ENCODE measurements around the gene CAMTA1. TPM values are rescaled to one million over a fixed set of nuclear protein-coding genes. Genes with fewer than 3 reads are reported as not detected.

CAMTA1 gene
- total RNA-seq, 1 donor from 2014 or later: 99.0 TPM

DNA sequence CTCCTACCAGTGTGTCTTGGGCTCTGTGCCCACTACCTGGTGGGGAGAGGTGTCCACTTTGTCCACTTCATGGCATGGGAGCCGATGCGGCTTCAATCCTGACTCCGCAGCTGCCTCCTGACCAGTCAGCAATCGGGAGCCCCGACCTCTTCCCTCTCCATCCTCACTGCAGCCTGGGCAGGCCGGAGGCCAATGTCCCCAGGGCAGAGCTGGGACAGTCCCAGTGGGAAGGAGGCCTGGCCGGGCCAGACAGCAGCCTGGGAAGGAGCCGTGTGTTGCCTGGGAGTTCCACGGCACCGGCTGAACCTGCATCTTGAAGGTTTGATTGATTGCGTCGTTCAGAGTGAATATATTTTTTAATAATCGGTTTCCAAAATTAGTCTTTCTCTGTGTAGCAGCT lies 654.9 kb downstream of the CAMTA1 start:
- no peaks in the 10 kb centered on the region for H3K36me3 Mint-ChIP-seq (ENCODE audit: insufficient read depth)
- H3K27me3 Mint-ChIP-seq: no peaks in the 10 kb centered on the region
- no peaks in the 10 kb centered on the region for H3K9me3 Mint-ChIP-seq (ENCODE audit: low read depth)
- DNase-seq (ENCODE audit: low spot score, unreplicated experiment): no peak
- peaks cover 1% of the 10 kb centered on the region for H3K4me1 Mint-ChIP-seq (ENCODE audit: low read depth)
- H3K4me3 Mint-ChIP-seq (ENCODE audit: low read depth): no peak overlapping the region
- H3K27ac Mint-ChIP-seq: no peak overlapping the region
- TF ChIP-seq, protein P1, sequence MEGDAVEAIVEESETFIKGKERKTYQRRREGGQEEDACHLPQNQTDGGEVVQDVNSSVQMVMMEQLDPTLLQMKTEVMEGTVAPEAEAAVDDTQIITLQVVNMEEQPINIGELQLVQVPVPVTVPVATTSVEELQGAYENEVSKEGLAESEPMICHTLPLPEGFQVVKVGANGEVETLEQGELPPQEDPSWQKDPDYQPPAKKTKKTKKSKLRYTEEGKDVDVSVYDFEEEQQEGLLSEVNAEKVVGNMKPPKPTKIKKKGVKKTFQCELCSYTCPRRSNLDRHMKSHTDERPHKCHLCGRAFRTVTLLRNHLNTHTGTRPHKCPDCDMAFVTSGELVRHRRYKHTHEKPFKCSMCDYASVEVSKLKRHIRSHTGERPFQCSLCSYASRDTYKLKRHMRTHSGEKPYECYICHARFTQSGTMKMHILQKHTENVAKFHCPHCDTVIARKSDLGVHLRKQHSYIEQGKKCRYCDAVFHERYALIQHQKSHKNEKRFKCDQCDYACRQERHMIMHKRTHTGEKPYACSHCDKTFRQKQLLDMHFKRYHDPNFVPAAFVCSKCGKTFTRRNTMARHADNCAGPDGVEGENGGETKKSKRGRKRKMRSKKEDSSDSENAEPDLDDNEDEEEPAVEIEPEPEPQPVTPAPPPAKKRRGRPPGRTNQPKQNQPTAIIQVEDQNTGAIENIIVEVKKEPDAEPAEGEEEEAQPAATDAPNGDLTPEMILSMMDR (IDR thresholded peaks at IDR 0.05; ENCODE audit: unreplicated experiment): no peak

DNA sequence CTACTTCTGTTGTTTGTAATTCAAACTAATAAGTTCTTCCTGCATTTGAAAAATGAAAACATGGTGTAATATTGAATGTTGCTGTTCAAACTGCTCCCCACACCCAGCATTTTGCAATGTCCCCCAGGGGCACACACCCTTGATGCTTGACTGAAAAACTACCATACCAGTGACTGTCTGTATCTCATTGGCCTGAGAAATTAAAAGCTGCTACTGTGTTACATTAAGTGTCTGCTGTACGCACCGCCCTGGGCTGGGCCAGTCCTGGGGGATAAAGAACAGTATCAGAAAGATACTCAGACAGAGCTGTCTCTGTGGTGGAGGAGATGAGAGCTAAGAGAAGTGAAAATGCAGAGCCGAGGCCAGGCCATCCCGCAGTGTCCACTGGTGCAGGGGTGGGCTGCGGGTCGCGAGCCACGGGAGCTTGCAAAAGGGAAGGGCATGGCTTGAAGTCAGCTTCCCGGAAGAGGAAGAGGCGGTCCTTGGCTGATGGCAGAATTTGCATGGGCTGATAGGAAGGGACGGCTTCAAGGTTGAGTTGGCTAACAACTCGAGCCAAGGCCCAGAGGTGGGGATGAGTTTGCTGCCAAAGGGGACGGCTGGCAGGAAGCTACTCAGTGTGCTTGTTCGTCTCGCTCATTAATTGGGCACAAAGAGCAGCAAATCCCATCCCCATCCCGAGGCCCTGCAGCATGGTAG lies 656.0 kb downstream of the CAMTA1 start:
- no peak for DNase-seq (ENCODE audit: low spot score, unreplicated experiment)
- TF ChIP-seq, protein P1 (IDR thresholded peaks at IDR 0.05; ENCODE audit: unreplicated experiment): no peak
- no peaks in the 10 kb centered on the region for H3K4me1 Mint-ChIP-seq (ENCODE audit: low read depth)
- no peaks in the 10 kb centered on the region for H3K36me3 Mint-ChIP-seq (ENCODE audit: insufficient read depth)
- H3K4me3 Mint-ChIP-seq (ENCODE audit: low read depth): no peak overlapping the region
- no peaks in the 10 kb centered on the region for H3K9me3 Mint-ChIP-seq (ENCODE audit: low read depth)
- H3K27me3 Mint-ChIP-seq: no peaks in the 10 kb centered on the region
- no peak overlapping the region for H3K27ac Mint-ChIP-seq

DNA sequence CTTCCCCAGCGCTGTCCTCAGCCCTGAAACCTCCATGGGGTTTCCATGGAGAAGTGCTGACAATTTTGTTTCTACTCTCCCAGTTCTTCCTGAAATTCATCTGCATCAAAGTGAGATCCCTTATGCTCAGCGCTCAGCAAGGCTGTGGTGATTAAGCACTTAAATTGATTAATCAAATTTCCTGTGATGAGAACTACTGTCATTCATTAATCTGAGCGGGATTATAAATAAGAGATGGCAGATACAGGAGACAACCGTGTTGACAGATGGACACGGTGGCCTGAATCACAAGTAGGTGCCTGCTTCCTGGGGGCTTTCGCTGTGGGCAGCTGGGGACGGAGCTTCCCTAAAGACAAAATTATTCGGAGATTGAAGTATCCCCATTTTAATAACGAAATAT lies 656.8 kb downstream of the CAMTA1 start:
- TF ChIP-seq, protein P1 (IDR thresholded peaks at IDR 0.05; ENCODE audit: unreplicated experiment): no peak
- Mint-ChIP-seq H3K4me3 (ENCODE audit: low read depth) (no peak overlapping the region), H3K27me3 (no peaks in the 10 kb centered on the region), H3K4me1 (ENCODE audit: low read depth) (no peaks in the 10 kb centered on the region), H3K27ac (no peak overlapping the region), H3K9me3 (ENCODE audit: low read depth) (no peaks in the 10 kb centered on the region), H3K36me3 (ENCODE audit: insufficient read depth) (no peaks in the 10 kb centered on the region)
- no peak for DNase-seq (ENCODE audit: low spot score, unreplicated experiment)

DNA sequence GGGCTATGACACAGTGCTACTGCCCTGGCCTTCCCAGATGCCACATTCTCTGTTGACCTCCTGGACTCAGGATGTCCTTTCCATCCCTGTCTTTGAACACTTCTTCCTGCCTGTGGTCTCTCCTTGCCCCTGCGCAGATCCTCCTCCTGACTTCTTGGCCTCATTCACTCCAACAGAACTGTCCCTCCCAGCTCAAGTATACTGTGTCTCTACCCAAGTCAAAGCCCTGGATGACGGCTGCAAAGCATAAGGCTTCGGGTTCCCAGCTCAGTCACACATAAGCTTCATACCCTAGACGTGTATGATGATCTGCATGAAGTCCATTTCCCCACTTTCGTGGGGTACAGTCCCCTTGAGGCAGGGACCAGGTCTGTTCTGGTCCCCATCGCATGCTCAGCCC lies 657.7 kb downstream of the CAMTA1 start:
- DNase-seq (ENCODE audit: low spot score, unreplicated experiment): no peak
- H3K27ac Mint-ChIP-seq: no peak overlapping the region
- no peaks in the 10 kb centered on the region for H3K36me3 Mint-ChIP-seq (ENCODE audit: insufficient read depth)
- no peaks in the 10 kb centered on the region for H3K9me3 Mint-ChIP-seq (ENCODE audit: low read depth)
- TF ChIP-seq, protein P1 (IDR thresholded peaks at IDR 0.05; ENCODE audit: unreplicated experiment): no peak
- peaks cover 2% of the 10 kb centered on the region for H3K4me1 Mint-ChIP-seq (ENCODE audit: low read depth)
- no peak overlapping the region for H3K4me3 Mint-ChIP-seq (ENCODE audit: low read depth)
- H3K27me3 Mint-ChIP-seq: no peaks in the 10 kb centered on the region

DNA sequence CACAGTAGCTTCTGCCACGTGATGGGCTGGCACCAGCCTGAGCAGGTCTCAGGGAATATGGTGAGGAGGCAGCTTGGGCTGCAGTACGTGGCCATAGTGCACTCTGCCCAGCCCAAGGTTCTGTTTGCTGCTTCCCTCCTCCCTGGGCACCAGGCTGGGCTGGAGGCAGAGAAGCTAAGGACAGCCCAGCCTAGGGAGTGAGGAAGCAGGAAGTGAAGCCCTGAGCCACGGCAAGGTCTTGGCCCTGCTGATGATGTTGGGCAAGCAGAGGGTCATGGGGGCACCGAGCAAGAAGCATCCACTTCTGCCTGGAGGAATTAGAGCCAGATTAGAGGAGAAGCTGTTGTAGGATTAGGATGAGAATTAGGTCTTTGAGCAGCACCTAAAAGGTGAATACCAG lies 659.1 kb downstream of the CAMTA1 start:
- H3K36me3 Mint-ChIP-seq (ENCODE audit: insufficient read depth): no peaks in the 10 kb centered on the region
- TF ChIP-seq, protein P1 (IDR thresholded peaks at IDR 0.05; ENCODE audit: unreplicated experiment): no peak
- no peak overlapping the region for H3K4me3 Mint-ChIP-seq (ENCODE audit: low read depth)
- DNase-seq (ENCODE audit: low spot score, unreplicated experiment): no peak
- no peaks in the 10 kb centered on the region for H3K9me3 Mint-ChIP-seq (ENCODE audit: low read depth)
- H3K27ac Mint-ChIP-seq: peak overlapping the region; percentile 91
- H3K27me3 Mint-ChIP-seq: no peaks in the 10 kb centered on the region
- peaks cover 2% of the 10 kb centered on the region for H3K4me1 Mint-ChIP-seq (ENCODE audit: low read depth)

Measured in progenitor cell of endocrine pancreas (in vitro differentiated cells).